Stimulated activated naive CD8-positive, alpha-beta T cell treated with anti-CD3 and anti-CD28 coated beads, Interleukin-15, Interleukin-2, amounts not matched to agents 100 U/mL and 50 U/mL, for 24 hours (primary cell): ENCODE results near the gene WRAP73.

Source experiments
- ATAC-seq: fragments of 150-1000 bp; cut with Tn5 transposase; one replicate; pipeline ENCODE4 v1.10.0; 2021
- DNase-seq: peaks from one replicate; pipeline ENCODE4 v3.0.0; 2021

The WRAP73 gene

GRCh38 chr1:3649342-3650247 lies at the start of gene WRAP73:
Gene WRAP73, minus strand, starts transcription at chr1:3650103. Its CDS starts 104 bp downstream, at chr1:3649999.
- DNase-seq (peak; percentile 89), ATAC-seq (peak; percentile 98)

GRCh38 chr1:3699596-3699995 lies 49.7 kb upstream of the WRAP73 start:
- no peak for DNase-seq
- no peak for ATAC-seq

- ATAC-seq (no peak), DNase-seq (no peak)
Observed at GRCh38 chr1:3698660-3699408, 48.9 kb upstream of the WRAP73 start.

- DNase-seq (no peak), ATAC-seq (no peak)
Observed at GRCh38 chr1:3697810-3698209, 47.9 kb upstream of the WRAP73 start.

GRCh38 chr1:3697104-3697503 lies 47.2 kb upstream of the WRAP73 start:
- no peak for ATAC-seq
- no peak for DNase-seq

- no peak for ATAC-seq
- no peak for DNase-seq
Observed at GRCh38 chr1:3696689-3697088, 46.8 kb upstream of the WRAP73 start.

GRCh38 chr1:3695326-3696217 lies 45.7 kb upstream of the WRAP73 start:
- peak; percentile 52 for DNase-seq
- peak; percentile 37 for ATAC-seq

- DNase-seq (no peak), ATAC-seq (no peak)
Observed at GRCh38 chr1:3693321-3693720, 43.4 kb upstream of the WRAP73 start.

GRCh38 chr1:3692598-3692997 lies 42.7 kb upstream of the WRAP73 start:
- no peak for DNase-seq
- no peak for ATAC-seq

GRCh38 chr1:3691421-3692204 lies 41.7 kb upstream of the WRAP73 start:
- DNase-seq (no peak), ATAC-seq (no peak)

- ATAC-seq (no peak), DNase-seq (no peak)
Observed at GRCh38 chr1:3690282-3691065, 40.6 kb upstream of the WRAP73 start.

GRCh38 chr1:3689138-3689750 lies 39.3 kb upstream of the WRAP73 start:
- ATAC-seq (no peak), DNase-seq (no peak)

GRCh38 chr1:3688356-3689137 lies 38.6 kb upstream of the WRAP73 start:
- no peak for ATAC-seq
- no peak for DNase-seq

- no peak for DNase-seq
Observed at GRCh38 chr1:3687504-3687903, 37.6 kb upstream of the WRAP73 start.

GRCh38 chr1:3685906-3686305 lies 36.0 kb upstream of the WRAP73 start:
- DNase-seq (no peak), ATAC-seq (no peak)

More at GRCh38 chr1:3687504-3687903, 37.6 kb upstream of the WRAP73 start:
- ATAC-seq, result no peak

- ATAC-seq (no peak), DNase-seq (no peak)
Observed at GRCh38 chr1:3685222-3685621, 35.3 kb upstream of the WRAP73 start.

GRCh38 chr1:3683992-3684391 lies 34.1 kb upstream of the WRAP73 start:
- ATAC-seq (no peak), DNase-seq (no peak)

GRCh38 chr1:3683197-3683596 lies 33.3 kb upstream of the WRAP73 start:
- ATAC-seq (no peak), DNase-seq (no peak)
